ENCODE data around the gene CPTP.
"Not testable (repeated sequence)": the region's sequence is repeated elsewhere in the genome, so short reads cannot be mapped to it uniquely, and the experiment has no call there.

The CPTP gene

DNA sequence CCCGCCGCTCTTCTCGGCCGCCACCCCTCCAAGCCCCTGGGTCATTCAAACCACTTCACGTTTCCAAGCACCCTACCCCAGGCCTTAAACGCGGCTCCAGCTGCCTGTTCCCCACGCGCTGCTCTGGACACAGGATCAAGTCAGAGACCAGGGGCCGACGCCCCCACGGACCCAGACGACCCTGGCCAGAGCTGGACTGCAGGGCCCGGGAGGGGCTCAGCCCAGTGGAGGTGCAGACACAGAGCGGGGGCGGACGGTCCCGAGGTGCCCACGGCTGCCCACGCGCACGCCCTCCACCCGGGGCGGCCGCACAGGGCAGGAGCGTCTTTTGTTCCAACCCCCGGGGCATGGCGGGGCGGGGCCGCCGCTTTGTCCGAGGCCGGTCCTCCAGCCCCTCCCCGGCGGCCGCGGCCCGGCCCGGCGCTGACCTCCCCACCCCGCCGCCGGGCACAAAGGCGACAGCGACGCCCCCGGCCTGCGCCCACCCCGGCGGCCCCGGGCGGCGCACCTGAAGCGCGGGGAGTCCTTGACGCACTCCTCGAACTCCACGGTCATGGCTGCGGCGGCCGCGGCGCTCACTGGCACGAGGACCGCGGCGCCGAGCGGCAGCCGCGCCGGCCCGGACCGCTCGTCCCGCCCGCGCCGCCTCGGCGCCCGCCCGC, 17.2 kb upstream of the CPTP start:
- DNase-seq: no peak

DNA sequence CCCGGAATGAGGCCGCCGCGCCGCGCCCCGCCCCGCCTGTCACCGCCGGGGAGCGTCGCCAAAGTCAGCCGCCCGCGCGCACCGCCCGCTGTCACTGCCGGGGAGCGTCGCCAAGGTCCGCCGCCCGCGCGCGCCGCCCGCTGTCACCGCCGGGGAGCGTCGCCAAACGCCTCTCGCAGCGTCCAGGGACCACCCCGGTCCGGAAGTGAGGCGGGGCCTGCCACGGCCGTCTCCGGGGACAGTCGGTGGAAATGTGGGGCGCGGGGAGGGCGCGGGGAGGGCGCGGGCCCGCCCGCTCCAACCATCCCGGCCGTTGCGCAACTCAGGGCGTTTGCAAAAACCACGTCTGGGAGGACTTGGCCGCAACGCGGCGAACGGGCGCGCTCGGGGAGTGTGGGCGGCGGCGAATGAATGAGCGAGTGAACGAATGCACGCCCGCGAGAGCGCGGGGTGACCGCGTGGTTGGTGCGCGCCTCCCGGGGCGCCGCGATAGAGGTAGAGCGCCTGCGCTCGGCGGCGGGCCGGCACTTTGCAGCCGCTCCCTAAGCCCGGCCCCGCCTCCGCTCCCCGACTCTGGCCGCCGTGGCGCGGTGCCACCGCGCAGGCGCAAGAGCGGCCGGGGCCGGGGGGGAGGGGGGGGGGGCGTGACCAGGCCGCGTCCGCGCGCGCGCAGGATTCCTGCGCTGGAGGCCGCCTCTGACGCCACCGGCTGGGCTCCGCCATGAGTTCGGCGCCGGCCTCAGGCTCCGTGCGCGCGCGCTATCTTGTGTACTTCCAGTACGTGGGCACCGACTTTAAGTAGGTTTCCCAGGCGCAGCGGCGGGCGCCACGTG, 16.5 kb upstream of the CPTP start, which contains the start of the genes ACAP3 and PUSL1:
TSS of gene ACAP3 (minus strand) at position 8 of the 833 bp plus-strand sequence. CDS start 115 bp downstream, outside the sequence.
TSS of gene PUSL1 (plus strand) at position 675 of the 833 bp plus-strand sequence. CDS start at position 722, 47 bp downstream.
- DNase-seq: peak; percentile 88 to 95

DNA sequence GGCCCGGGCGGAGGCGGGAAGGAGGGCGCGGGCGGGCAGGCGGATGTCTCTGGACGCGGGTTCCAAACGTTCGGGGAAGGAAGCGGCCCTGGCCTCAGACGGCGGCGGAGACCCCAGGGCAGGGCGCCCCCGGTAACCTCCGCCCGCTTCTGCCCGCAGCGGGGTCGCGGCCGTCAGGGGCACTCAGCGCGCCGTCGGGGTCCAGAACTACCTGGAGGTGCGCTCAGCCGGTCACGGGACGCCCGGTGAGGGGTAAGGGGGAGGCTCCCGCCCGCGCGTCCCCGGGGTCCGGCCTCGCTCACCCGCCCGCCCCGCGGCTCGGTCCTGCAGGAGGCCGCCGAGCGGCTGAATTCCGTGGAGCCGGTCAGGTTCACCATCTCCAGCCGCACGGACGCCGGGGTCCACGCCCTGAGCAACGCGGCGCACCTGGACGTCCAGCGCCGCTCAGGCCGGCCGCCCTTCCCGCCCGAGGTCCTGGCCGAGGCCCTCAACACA, 15.8 kb upstream of the CPTP start:
- DNase-seq: no peak

DNA sequence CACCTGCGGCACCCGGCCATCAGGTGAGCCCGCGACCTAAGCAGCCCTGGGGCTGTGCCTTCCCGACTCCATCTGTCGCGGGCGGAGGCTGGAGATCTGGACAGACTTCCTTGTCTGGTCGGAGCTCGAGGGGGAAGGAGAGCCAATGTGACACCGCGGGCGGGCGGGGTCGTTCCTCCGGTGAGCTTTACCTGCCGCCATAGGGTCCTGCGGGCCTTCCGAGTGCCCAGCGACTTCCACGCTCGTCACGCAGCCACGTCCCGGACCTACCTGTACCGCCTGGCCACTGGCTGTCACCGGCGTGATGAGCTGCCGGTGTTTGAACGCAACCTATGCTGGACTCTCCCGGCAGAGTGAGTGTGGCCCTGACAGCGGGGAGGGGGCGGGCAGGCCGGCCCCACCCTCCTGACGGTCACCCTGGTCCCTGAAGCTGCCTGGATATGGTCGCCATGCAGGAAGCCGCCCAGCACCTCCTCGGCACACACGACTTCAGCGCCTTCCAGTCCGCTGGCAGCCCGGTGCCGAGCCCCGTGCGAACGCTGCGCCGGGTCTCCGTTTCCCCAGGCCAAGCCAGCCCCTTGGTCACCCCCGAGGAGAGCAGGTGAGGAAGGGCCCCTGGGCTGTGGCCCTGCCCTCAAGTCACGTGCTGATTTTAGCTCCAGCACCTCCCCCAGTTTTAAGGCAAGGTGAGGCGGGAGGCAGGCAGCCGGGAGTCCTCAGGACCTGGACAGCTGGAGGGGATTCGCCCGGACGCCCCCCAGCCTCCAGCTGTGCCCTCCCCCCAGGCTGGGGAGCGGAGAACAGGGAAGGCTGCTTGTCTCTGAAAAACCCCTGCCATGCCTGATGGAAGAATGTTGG, 15.1 kb upstream of the CPTP start:
- peak in 1 of 2 experiments; percentile 63 for DNase-seq

DNA sequence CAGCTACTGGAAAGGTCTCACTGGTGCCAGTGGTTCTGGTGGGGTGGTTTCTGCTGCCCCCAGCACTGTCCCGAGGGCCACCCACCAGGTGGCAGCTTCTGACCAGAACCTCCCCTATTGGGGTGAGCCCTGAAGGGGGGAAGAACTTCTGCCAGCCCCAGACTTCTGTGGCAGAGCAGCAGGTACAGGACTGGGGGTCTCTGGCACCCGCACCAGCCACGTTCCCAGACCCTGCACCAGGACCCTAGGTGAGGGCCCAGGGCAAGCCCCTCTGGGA, 14.6 kb upstream of the CPTP start:
- no peak for DNase-seq

DNA sequence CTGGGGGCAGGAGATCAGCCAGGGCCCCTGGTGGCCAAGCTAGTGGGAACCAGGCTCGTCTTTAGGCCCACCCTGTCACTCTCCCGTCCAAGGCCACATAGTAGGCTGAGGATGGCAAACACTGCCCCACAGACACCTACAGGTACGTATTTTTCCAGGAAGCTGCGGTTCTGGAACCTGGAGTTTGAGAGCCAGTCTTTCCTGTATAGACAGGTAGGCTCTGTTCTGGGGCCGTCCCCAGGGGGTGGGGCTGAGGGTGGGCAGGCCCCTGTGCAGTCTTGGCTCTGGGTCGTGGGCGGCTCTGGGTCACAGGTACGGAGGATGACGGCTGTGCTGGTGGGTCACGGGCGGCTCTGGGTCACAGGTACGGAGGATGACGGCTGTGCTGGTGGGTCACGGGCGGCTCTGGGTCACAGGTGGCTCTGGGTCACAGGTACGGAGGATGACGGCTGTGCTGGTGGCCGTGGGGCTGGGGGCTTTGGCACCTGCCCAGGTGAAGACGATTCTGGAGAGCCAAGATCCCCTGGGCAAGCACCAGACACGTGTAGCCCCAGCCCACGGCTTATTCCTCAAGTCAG, 14.0 kb upstream of the CPTP start:
- DNase-seq: no peak

DNA sequence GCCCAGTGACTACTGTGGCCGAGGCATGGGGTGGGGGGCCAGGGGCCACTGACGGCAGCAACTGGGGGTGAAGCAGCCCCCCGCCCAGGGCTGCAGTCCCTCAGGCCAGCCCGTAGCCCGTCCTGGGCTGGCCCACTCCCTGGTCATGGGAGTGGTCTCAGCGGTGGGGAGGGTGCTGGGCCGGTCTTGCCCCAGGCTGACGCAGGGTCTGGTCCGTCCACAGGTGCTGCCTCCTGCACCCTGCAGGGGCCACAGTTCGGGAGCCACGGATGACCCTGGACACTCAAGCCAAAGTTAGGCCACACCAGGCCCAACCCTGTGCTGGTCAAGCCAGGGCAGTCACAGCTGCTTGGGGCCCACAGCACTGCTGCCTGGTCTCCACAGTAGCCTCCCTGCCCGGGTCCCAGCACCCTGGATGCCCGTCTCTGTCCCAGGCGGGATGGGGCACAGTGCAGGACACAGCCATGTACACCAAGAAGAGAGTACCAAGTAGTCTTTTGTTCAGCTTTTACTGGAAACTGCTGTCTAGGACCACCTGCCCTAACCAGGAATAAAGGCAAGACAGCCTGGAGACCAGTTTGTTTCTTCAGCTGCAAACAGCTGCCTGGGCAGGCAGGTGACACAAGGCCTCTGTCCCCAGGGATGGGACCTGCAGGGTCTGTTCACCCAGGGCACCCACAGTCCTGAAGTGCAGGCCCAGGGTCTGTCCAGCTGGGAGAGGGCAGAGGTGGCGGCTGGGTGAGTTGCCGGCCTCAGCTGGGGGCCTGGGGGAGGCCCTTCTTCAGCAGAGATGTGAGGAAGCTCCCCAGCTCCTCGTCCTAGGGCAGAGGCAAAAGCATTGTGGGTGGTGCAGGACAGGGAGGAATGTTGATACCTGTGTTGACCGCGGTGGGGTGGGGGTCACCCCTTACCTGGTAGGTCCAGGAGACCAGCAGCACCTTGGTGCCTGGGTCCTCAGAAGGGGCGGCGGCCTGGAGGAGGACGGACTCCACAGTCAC, 13.2 kb upstream of the CPTP start:
- no peak for DNase-seq

DNA sequence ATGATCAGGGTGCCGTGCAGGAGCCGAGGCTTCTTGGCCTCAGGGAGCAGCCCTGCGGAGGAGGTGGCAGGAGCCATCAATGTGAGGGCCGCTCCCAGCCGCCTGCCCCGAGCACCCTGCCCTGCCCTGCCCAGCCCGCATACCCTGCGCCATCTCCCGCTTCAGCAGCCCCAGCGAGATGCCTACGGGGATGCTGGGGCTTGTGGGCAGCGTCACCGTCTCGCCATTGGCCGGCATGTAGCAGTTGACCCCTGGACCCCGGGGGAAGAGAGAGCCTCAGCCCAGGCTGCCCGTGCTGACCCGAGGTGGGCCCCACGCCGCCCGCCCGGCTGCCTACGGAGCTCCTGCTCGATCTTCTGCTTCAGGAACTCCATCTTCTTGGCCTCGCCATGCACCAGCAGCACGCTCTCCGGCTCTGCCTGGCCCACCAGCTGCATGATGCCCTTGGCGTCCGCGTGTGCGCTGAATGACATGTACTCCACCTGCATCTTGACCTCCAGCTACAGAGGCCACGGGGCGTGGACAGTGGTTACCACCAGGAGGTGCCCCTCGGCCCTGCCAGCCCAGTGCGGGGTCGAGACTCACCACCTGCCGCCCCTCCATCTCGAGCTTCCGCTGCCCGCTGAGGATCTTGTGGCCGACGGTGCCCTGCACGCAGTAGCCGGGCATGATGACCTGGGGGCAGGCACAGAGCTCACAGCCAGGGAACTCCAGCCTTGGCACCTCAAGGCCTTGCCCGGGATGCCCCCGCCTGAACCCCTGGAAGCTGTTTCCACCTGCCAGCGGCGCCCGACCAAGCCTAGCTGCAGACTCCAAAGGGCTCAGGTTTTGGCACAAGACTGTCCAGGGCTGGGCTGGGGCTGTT, 11.9 kb upstream of the CPTP start:
- no peak for DNase-seq

DNA sequence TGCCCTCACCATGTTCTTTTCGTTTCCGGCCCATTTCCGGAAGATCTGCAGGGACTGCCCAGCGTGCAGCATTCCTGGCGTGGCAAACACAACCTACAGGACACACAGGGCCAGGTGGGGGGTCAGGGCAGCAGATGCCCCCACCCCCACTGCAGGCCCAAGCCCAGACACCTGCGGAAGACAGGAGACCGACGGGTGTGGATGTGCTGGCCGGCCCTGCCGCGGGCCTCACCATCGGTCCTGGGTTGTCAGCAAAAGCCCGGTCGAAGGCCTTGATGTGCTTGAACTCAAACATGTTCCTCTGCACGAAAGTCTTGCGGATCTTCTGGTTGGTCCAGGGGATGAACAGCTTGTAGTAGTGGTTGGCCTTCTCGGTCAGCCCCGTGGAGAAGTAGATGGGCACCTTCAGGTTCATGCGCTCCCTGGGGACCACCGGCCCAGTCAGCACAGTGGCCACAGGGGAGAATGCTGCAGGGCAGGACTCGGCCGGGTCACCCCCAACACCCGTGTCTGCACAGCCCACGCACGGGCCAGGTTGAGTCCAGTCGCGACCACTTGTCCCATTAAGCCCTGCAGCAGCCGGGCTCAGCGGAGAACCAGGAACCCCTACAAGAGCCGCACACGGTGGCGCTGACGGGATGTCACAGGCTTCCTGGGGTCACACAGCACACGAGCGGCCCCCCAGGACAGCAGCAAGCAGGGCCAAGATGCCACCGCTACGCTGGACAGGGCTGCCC, 10.9 kb upstream of the CPTP start:
- no peak for DNase-seq

DNA sequence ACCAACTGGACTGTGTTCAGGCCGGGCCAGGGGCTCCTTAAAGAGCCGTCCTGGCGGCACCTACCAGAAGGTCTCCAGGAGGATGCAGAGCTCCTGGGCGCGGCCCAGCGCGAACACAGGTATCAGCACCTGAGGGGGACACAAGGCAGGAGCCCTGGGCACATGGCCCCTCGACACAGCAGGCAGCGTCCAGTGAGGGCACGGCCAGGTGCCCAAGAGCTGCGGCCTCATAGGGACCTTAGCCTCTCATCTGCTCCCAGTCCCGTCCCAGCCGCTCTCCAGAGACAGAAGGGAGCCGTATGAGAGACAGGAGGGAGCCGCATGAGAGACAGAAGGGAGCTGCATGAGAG, 10.4 kb upstream of the CPTP start:
- no peak for DNase-seq

DNA sequence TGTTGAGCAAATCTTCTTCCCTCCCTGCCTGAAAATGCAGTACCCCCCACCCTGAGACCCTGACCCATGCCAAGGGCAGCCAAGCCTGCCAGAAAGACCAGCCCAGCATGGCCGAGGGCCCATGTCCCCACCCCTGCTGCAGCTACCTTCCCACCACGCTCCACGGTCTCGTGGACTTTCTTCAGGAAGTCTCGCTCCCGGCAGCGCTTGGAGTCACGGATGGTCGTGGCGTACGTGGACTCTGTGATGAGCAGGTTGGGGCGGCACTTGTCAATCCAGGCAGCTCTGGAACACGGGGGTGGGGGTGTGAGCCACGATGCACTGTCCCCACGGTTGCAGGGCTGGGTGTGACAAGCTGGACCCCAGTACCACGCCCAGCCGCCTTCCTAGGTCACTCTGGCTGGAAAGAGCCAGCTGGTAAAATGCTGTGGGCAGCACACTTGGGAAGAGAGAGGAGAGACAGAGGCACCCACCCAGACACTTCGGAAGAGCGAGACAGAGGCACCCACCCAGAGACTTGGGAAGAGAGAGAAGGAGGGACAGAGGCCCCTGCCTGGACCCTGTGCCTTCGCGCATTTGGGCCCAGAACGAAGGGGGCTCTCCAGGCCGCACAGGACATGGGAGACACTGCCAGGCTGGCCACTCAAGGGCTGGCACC, 9.8 kb upstream of the CPTP start:
- no peak for DNase-seq

DNA sequence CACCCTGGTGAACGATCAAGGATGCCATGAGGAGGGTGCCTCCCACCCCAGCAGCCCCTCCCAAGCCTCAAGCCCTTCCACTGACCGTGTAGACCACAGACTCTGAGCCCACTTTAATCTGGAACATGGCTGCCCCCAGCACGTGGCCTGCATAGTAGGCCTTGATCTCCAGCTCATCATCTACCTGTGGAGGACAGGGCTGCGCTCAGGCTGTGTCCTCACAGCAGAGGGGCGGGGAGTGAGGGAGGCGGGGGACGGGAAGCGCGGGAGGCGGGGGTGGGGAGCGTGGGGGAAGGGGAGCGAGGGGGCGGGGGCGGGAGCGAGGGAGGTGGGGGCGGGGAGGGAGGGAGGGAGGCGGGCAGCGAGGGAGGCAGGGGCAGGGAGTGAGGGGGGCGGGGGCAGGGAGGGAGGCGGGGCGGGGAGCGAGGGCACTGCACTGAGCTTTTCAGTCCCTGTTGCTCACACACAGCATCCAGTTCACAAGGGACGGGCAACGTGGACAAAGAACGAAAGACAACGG, 9.1 kb upstream of the CPTP start:
- no peak for DNase-seq

DNA sequence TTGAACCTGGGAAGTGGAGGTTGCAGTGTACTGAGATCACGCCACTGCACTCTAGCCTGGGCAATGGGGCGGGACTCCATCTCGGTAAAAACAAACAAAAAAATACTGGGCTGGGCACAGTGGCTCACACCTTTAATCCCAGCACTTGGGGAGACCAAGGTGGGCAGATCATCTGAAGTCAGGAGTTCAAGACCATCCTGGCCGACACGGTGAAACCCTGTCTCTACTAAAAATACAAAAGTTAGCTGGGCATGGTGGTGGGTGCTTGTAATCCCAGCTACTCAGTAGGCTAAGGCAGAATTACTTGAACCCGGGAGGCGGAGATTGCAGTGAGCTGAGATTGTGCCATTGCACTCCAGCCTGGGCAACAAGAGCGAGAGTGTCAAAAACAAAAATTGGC, 8.4 kb upstream of the CPTP start:
- not testable (repeated sequence) for DNase-seq

DNA sequence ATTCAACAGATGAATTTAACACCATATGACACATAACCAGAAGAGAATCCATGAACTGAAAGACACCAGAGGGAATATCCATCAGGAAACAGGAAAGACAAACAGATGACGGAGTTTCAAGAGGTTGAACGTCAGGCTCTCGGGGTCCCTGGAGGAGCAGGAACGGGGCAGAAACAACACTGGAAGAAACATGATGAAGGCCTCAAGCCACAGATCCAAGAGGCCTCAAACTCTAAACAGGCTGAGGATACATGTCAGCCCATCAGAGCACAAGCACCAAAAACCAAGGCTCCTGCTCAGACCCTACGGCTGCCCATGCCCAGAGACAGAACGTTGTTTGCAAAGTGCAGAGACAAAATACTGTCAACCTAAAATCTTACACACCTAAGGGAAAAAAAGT, 7.2 kb upstream of the CPTP start:
- DNase-seq: no peak

DNA sequence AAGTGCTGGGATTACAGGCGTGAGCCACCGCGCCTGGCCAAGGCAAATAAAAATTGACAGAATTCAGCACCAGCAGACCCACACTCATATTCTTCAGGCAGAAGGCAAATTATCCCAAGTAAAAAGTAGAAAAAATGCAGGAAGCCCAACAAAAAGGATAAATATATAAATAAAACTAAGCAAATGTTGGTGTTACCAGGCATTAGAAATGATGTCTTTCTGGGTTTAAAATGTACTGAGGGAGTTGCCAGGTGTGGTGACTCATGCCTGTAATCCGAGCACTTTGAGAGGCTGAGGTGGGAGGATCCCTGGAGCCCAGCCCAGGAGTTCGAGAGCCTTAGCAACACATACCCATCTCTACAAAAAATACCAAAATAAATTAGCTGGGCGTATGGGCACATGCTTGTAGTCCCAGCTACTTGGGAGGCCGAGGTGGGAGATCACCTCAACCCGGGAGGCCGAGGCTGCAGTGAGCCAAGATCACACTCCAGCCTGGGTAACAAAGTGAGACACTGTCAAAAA, 6.4 kb upstream of the CPTP start:
- DNase-seq: no peak

DNA sequence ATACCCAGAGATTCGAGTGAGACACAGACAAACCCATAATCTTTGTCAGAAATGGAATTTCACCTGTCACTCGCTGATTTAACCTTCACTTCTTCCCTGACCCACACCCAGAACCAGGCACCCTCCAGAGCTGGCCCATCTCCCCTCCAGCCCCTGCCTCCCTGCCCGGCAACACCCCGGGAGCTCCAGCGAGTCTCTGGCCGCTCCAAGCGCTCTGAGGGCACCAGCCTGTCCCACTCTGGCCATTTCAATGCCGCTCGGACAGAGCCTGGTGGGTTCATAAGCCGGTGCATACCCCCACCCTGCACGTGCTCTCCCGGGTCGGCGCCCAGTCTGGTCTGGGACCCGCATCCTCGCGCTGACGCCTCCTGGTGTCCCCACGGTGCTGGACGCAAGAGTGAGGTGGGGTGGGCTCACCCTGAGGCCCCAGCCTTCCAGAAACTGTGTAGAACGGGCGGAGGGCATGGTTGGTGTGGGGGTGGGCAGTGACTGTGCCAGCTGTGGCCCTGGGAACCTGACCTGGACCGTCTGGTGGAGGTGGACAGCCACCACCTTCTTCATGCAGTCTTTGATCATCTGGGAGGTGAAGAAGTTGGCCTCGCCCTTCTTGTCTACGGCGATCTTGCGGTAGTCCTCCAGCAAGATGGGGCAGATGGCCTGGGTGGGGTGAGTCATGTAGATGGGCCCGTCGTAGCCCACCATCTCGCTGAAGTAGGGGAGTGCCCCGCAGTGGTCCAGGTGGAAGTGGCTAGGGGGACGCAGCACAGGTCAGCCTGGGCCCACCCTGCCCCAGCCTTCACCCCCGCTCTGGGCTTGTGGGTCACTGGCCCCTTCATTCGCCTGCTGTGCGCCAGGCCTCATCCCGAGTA, 5.6 kb upstream of the CPTP start:
- DNase-seq: no peak

DNA sequence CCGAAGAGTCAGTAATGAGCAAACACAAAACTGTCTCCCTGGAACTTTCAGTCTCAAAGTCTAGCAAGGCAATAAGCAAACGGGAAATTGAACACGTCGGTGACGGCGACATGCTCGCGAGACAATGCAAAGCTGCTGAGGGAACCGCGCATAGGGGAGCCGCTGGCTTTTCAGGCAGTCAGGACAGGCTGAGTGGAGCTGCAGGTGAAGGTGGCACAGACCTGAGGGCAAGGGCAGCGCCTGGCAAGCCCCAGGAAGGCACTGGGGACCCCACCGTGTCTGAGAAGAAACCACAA, 5.0 kb upstream of the CPTP start:
- no peak for DNase-seq

Data from NCI-H526 (cell line).